ENCODE measurements around the gene SPATA31C1. TPM values are rescaled to one million over a fixed set of nuclear protein-coding genes. Genes with fewer than 3 reads are reported as not detected.

The SPATA31C1 gene
- not detected in 2 replicates for total RNA-seq

GRCh38 chr9:87917662-87918061, at the start of gene SPATA31C1:
SPATA31C1 (plus strand) TSS chr9:87917962.

GRCh38 chr9:87882627-87883026, 35.1 kb upstream of the SPATA31C1 start, which contains the start of gene SPATA31E1:
SPATA31E1 (plus strand) TSS chr9:87882877; CDS start chr9:87882892, 15 bp downstream.

Other genes with a start within 250 kb of the SPATA31C1 start
- 687 TPM in 2 replicates for gene CTSL, start 191.8 kb upstream of the SPATA31C1 start, total RNA-seq
- gene SPATA31E1, start 35.1 kb upstream of the SPATA31C1 start, total RNA-seq, result under 0.01 TPM in 1 of 2 replicates, not detected in the other
- 7.7 and 8.6 TPM in 2 replicates for gene CDK20, start 56.6 kb downstream of the SPATA31C1 start, total RNA-seq
- not detected in 2 replicates for gene SPATA31C2, start 220.5 kb downstream of the SPATA31C1 start, total RNA-seq

Data from uterine smooth muscle cell (primary cell).